GM23248 (cell line): Measurements from ENCODE around the gene SEL1L.

Source experiments
- EZH2 ChIP-seq: fragments of 200-600 bp; sonication (generic); IDR thresholded peaks from 2 replicates; pipeline ENCODE4 v1.6.1; 2018; ENCODE audit warnings: antibody characterized with exemption, mild to moderate bottlenecking; ENCODE audit not compliant: insufficient read depth, poor library complexity, severe bottlenecking
- EZH2phosphoT487 ChIP-seq: fragments of 200-600 bp; sonication (generic); IDR thresholded peaks from 2 replicates; pipeline ENCODE4 v1.6.1; 2018; ENCODE audit warnings: antibody characterized with exemption, moderate library complexity, mild to moderate bottlenecking, low read depth; ENCODE audit not compliant: insufficient read depth

GRCh38 chr14:81474685-81475324 lies 58.8 kb downstream of the SEL1L start:
- TF ChIP-seq EZH2phosphoT487 (no peak), EZH2 (no peak)
